Spleen (tissue), 7 donors: ENCODE data around the gene RABGAP1.
A peak's percentile ranks its signal among the peaks of the same experiment; 100 is the strongest.

Experiments used
- CTCF ChIP-seq, 11 experiments: fragments of 200-600 bp in 7 of 11; fragments of 450-650 bp in 4 of 11; sonication (generic) in 4 of 11; IDR thresholded peaks in 8 of 11; conservative IDR thresholded peaks in 3 of 11; 1 replicate in 7 of 11; 2 replicates in 4 of 11; pipeline versions ENCODE4 v1.4.0 to v1.8.0; 2016 to 2021; ENCODE audit warnings: antibody characterized with exemption in 11 of 11, inconsistent platforms in 4 of 11, mild to moderate bottlenecking in 1 of 11
- POLR2AphosphoS5 ChIP-seq, 3 donors: sonication (generic); formaldehyde crosslinking; IDR thresholded peaks; one replicate each; pipeline ENCODE4 v1.5.1; 2017; ENCODE audit warnings: antibody characterized with exemption in 3 of 3
- donor health status: DM: no; HTN: no; CAD: no; lungs with moderate emphysema.
- donor health status: DM: no; HTN: no; CAD: no.
- donor health status: DM: no; HTN: no; CAD: no.

- TF ChIP-seq CTCF (IDR thresholded peaks at IDR 0.05 in 8 of 11, conservative IDR thresholded peaks at IDR 0.05 in 3 of 11), result no peak
- TF ChIP-seq POLR2AphosphoS5 (IDR thresholded peaks at IDR 0.05), result peak in 2 of 3 donors; percentile 51 to 71
These were observed 171.5 kb downstream of the RABGAP1 start for GRCh38 chr9:123112015-123112975.
